SK-N-SH (cell line): ENCODE results near the gene GEMIN7. TPM values are rescaled to one million over a fixed set of nuclear protein-coding genes. Genes with fewer than 3 reads are reported as not detected.

Source experiments
- CTCF ChIA-PET: fragments of 300-600, 350-600 bp; formaldehyde crosslinking; extraction: SDS; loops from one replicate; lab custom pipeline; 2021; lab: Yijun Ruan, JAX
- POLR2A ChIA-PET: fragments of 350-600 bp; sonication (Branson Sonifier 250); formaldehyde crosslinking; extraction: SDS; loops from one replicate; lab custom pipeline; 2020; ENCODE audit warnings: antibody characterized with exemption, inconsistent platforms; lab: Yijun Ruan, JAX
- DNase-seq: peaks from one replicate; pipeline ENCODE4 v3.0.0; 2012
- H2AFZ ChIP-seq: fragments of 200-600 bp; sonication (generic); 2 replicates; pipeline ENCODE4 v1.8.1; 2016; ENCODE audit warnings: antibody characterized with exemption, mild to moderate bottlenecking, low read depth
- H3F3A ChIP-seq: fragments of 200-600 bp; sonication (generic); replicated peaks from 2 replicates; pipeline ENCODE3; 2016; ENCODE audit warnings: antibody characterized with exemption, mild to moderate bottlenecking; ENCODE audit not compliant: insufficient read depth
- H3K27ac ChIP-seq, 2 experiments: fragments of 200-500 bp in 1 of 2; fragments of 200-600 bp in 1 of 2; sonication (Bioruptor generic) in 1 of 2; sonication (generic), shearing (Covaris generic) in 1 of 2; 2 replicates each; pipeline versions ENCODE4 v1.5.1 to v1.6.1; 2014 to 2016; ENCODE audit warnings: low read depth in 2 of 2, inconsistent platforms in 1 of 2, low read length in 1 of 2, mild to moderate bottlenecking in 1 of 2, mixed read lengths in 1 of 2
- H3K27me3 ChIP-seq: fragments of 200-600 bp; sonication (generic), shearing (Covaris generic); 2 replicates; pipeline ENCODE4 v1.6.1; 2016; ENCODE audit warnings: mixed run types; ENCODE audit not compliant: insufficient read depth
- H3K36me3 ChIP-seq, 2 experiments: fragments of 200-500 bp in 1 of 2; fragments of 200-600 bp in 1 of 2; sonication (Bioruptor generic) in 1 of 2; sonication (generic) in 1 of 2; replicated peaks in 1 of 2; 2 replicates each; pipeline versions ENCODE3 to v1.5.1; 2014 to 2016; ENCODE audit warnings: low read length in 1 of 2, mild to moderate bottlenecking in 1 of 2; ENCODE audit not compliant: insufficient read depth in 2 of 2, control insufficient read depth in 1 of 2
- H3K4me1 ChIP-seq, 2 experiments: fragments of 200-500 bp in 1 of 2; fragments of 200-600 bp in 1 of 2; sonication (Bioruptor generic) in 1 of 2; sonication (generic), shearing (Covaris generic) in 1 of 2; 2 replicates each; pipeline versions ENCODE4 v1.5.1 to v1.6.1; 2014 to 2016; ENCODE audit warnings: low read depth in 1 of 2, low read length in 1 of 2, mixed run types in 1 of 2; ENCODE audit not compliant: insufficient read depth in 2 of 2, control insufficient read depth in 1 of 2
- H3K4me2 ChIP-seq: fragments of 200-600 bp; sonication (generic), shearing (Covaris generic); 2 replicates; pipeline ENCODE4 v1.6.1; 2017; ENCODE audit warnings: mixed run types
- H3K4me3 ChIP-seq, 2 experiments: fragments of 200-500 bp in 1 of 2; fragments of 200-600 bp in 1 of 2; sonication (Bioruptor generic) in 1 of 2; sonication (generic), shearing (Covaris generic) in 1 of 2; 2 replicates each; pipeline versions ENCODE4 v1.5.1 to v1.8.1; 2014 to 2016; ENCODE audit warnings: low read depth in 2 of 2, inconsistent platforms in 1 of 2, low read length in 1 of 2, mild to moderate bottlenecking in 1 of 2, mixed read lengths in 1 of 2, moderate library complexity in 1 of 2
- H3K79me2 ChIP-seq: fragments of 200-600 bp; sonication (generic); 2 replicates; pipeline ENCODE4 v1.8.1; 2017; ENCODE audit warnings: mild to moderate bottlenecking; ENCODE audit not compliant: insufficient read depth
- H3K9ac ChIP-seq: fragments of 200-600 bp; sonication (generic); 2 replicates; pipeline ENCODE4 v1.6.1; 2017; ENCODE audit warnings: mixed run types
- H3K9me2 ChIP-seq: fragments of 200-600 bp; sonication (generic); 2 replicates; pipeline ENCODE4 v1.6.1; 2017; ENCODE audit warnings: mixed run types
- H3K9me3 ChIP-seq: fragments of 200-600 bp; sonication (generic); 2 replicates; pipeline ENCODE4 v1.6.1; 2017; ENCODE audit warnings: mixed run types, mild to moderate bottlenecking, moderate library complexity
- H4K20me1 ChIP-seq: fragments of 200-600 bp; sonication (generic); 2 replicates; pipeline ENCODE4 v1.6.1; 2017; ENCODE audit warnings: mild to moderate bottlenecking, mixed run types; ENCODE audit not compliant: insufficient read depth
- ELF1 ChIP-seq: IDR thresholded peaks from 2 replicates; pipeline ENCODE4 v1.4.0; 2012
- FOSL2 ChIP-seq: IDR thresholded peaks from 2 replicates; pipeline ENCODE4 v1.4.0; 2012; ENCODE audit warnings: low read depth, mild to moderate bottlenecking, moderate library complexity, borderline replicate concordance
- FOXM1 ChIP-seq: IDR thresholded peaks from 2 replicates; pipeline ENCODE4 v1.4.0; 2012; ENCODE audit warnings: low read depth, mild to moderate bottlenecking
- JUND ChIP-seq: IDR thresholded peaks from 2 replicates; pipeline ENCODE4 v1.4.0; 2012
- MEF2A ChIP-seq: IDR thresholded peaks from 2 replicates; pipeline ENCODE4 v1.4.0; 2012; ENCODE audit warnings: low read depth, borderline replicate concordance
- MXI1 ChIP-seq: IDR thresholded peaks from 2 replicates; pipeline ENCODE4 v1.6.1; 2012; ENCODE audit warnings: mild to moderate bottlenecking, low read depth, low read length, improper control_type of control experiment
- NRF1 ChIP-seq: IDR thresholded peaks from 2 replicates; pipeline ENCODE4 v1.6.1; 2012; ENCODE audit warnings: low read depth, mild to moderate bottlenecking, low read length
- POLR2AphosphoS5 ChIP-seq: IDR thresholded peaks from 2 replicates; pipeline ENCODE4 v1.6.1; 2012; ENCODE audit warnings: low read depth, low read length
- RAD21 ChIP-seq: IDR thresholded peaks from 2 replicates; pipeline ENCODE4 v1.6.1; 2012; ENCODE audit warnings: mild to moderate bottlenecking, low read length
- REST ChIP-seq: IDR thresholded peaks from 2 replicates; pipeline ENCODE4 v1.6.1; 2012; ENCODE audit warnings: mild to moderate bottlenecking, low read depth, low read length, moderate library complexity
- RFX5 ChIP-seq: IDR thresholded peaks from 2 replicates; pipeline ENCODE4 v1.6.1; 2012; ENCODE audit warnings: mild to moderate bottlenecking, improper control_type of control experiment, low read length
- TAF1 ChIP-seq: IDR thresholded peaks from 2 replicates; pipeline ENCODE4 v1.6.1; 2012; ENCODE audit warnings: low read depth, mild to moderate bottlenecking, low read length, moderate library complexity, borderline replicate concordance
- USF2 ChIP-seq: fragments of 150-350 bp; IDR thresholded peaks from 2 replicates; pipeline ENCODE4 v1.6.1; 2017; ENCODE audit warnings: antibody characterized with exemption, low read length, low read depth, borderline replicate concordance
- YY1 ChIP-seq: IDR thresholded peaks from 2 replicates; pipeline ENCODE4 v1.4.0; 2012; ENCODE audit warnings: low read depth, mild to moderate bottlenecking
- WGBS: methylation state at CpG from one replicate; pipeline ENCODE4 v1.1.6; 2017; ENCODE audit warnings: low lambda C conversion rate; 5-methylcytosine and 5-hydroxymethylcytosine counted together
- polyA plus RNA-seq, 3 experiments: library from polyadenylated mRNA; depleted of rRNA; stranded (reverse); fragments of >200 nt; gene quantifications; 2 replicates each; pipeline ENCODE4 v1.2.3, GENCODE V29; 2012
- TF ChIP-seq, protein P1 (sequence below): fragments of 150-350 bp; IDR thresholded peaks from 2 replicates; pipeline ENCODE4 v1.6.1; 2016; ENCODE audit warnings: mild to moderate bottlenecking, low read depth, low read length
- TF ChIP-seq, protein P2 (sequence below): IDR thresholded peaks from 2 replicates; pipeline ENCODE4; 2012
- TF ChIP-seq, protein P3 (sequence below): fragments of 200-600 bp; sonication (generic); IDR thresholded peaks from 2 replicates; pipeline ENCODE4 v1.6.1; 2017; ENCODE audit warnings: antibody characterized with exemption, mild to moderate bottlenecking, moderate library complexity
- TF ChIP-seq, protein P4 (sequence below): IDR thresholded peaks from 2 replicates; pipeline ENCODE4 v1.4.0; 2012; ENCODE audit warnings: low read depth, borderline replicate concordance

Gene GEMIN7
- polyA plus RNA-seq, 1 of the 3 experiments (the other 2 are of a cell fraction) = 28.7 TPM

- Histone ChIP-seq H3F3A (peaks cover 4% of the 10 kb centered on the region), H3K27me3 (no peaks in the 10 kb centered on the region), H3K4me3 (no peak overlapping the region), H2AFZ (no peak overlapping the region), H3K27ac (no peak overlapping the region), H3K4me1 (no peaks in the 10 kb centered on the region; a peak in 1 of 4 replicates), H4K20me1 (peaks cover 58% of the 10 kb centered on the region), H3K79me2 (peaks cover 73% of the 10 kb centered on the region), H3K9ac (no peak overlapping the region), H3K4me2 (no peak overlapping the region), H3K36me3 (peaks cover 11 to 42% of the 10 kb centered on the region in 2 experiments), H3K9me2 (no peaks in the 10 kb centered on the region), H3K9me3 (no peaks in the 10 kb centered on the region)
- POLR2A ChIA-PET = no interaction called here
- no peak for TF ChIP-seq MEF2A
- TF ChIP-seq, protein P1, sequence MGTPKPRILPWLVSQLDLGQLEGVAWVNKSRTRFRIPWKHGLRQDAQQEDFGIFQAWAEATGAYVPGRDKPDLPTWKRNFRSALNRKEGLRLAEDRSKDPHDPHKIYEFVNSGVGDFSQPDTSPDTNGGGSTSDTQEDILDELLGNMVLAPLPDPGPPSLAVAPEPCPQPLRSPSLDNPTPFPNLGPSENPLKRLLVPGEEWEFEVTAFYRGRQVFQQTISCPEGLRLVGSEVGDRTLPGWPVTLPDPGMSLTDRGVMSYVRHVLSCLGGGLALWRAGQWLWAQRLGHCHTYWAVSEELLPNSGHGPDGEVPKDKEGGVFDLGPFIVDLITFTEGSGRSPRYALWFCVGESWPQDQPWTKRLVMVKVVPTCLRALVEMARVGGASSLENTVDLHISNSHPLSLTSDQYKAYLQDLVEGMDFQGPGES = no peak
- no peak for TF ChIP-seq ELF1
- no peak for TF ChIP-seq USF2
- TF ChIP-seq, protein P2, sequence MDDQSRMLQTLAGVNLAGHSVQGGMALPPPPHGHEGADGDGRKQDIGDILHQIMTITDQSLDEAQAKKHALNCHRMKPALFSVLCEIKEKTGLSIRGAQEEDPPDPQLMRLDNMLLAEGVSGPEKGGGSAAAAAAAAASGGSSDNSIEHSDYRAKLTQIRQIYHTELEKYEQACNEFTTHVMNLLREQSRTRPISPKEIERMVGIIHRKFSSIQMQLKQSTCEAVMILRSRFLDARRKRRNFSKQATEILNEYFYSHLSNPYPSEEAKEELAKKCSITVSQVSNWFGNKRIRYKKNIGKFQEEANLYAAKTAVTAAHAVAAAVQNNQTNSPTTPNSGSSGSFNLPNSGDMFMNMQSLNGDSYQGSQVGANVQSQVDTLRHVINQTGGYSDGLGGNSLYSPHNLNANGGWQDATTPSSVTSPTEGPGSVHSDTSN = no peak
- TF ChIP-seq FOSL2 = no peak
- no peak for TF ChIP-seq MXI1
- TF ChIP-seq REST = no peak
- no peak for TF ChIP-seq NRF1
- no peak for TF ChIP-seq FOXM1
- no peak for TF ChIP-seq RAD21
- TF ChIP-seq POLR2AphosphoS5 = no peak
- TF ChIP-seq, protein P3, sequence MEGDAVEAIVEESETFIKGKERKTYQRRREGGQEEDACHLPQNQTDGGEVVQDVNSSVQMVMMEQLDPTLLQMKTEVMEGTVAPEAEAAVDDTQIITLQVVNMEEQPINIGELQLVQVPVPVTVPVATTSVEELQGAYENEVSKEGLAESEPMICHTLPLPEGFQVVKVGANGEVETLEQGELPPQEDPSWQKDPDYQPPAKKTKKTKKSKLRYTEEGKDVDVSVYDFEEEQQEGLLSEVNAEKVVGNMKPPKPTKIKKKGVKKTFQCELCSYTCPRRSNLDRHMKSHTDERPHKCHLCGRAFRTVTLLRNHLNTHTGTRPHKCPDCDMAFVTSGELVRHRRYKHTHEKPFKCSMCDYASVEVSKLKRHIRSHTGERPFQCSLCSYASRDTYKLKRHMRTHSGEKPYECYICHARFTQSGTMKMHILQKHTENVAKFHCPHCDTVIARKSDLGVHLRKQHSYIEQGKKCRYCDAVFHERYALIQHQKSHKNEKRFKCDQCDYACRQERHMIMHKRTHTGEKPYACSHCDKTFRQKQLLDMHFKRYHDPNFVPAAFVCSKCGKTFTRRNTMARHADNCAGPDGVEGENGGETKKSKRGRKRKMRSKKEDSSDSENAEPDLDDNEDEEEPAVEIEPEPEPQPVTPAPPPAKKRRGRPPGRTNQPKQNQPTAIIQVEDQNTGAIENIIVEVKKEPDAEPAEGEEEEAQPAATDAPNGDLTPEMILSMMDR = no peak
- no peak for TF ChIP-seq YY1
- TF ChIP-seq RFX5 = no peak
- no peak for TF ChIP-seq JUND
- TF ChIP-seq TAF1 = no peak
- TF ChIP-seq, protein P4, sequence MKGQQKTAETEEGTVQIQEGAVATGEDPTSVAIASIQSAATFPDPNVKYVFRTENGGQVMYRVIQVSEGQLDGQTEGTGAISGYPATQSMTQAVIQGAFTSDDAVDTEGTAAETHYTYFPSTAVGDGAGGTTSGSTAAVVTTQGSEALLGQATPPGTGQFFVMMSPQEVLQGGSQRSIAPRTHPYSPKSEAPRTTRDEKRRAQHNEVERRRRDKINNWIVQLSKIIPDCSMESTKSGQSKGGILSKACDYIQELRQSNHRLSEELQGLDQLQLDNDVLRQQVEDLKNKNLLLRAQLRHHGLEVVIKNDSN = no peak
- 81% methylated on average over 8 of the region's 9 CpGs for WGBS
- CTCF ChIA-PET = interaction anchor here (1.3 to 3.8 kb wide), 2 partner anchors 8 to 35 kb away, joined by 3 to 16 read pairs; no protein-coding TSS in a partner anchor
- DNase-seq = no peak
Observed at GRCh38 chr19:45051929-45052579, 27.0 kb upstream of the GEMIN7 start.
